H54 (cell line): ENCODE measurements around the gene ELMOD3.
"Not testable (repeated sequence)": the region's sequence is repeated elsewhere in the genome, so short reads cannot be mapped to it uniquely, and the experiment has no call there.

ENCODE experiments used
- DNase-seq: peaks from one replicate; pipeline ENCODE4 v3.0.0; 2011; ENCODE audit warnings: low spot score, mixed read lengths; ENCODE audit not compliant: insufficient read length
- FAIRE-seq: peaks from 3 replicates; lab custom pipeline; 2011; peaks lifted over from hg19 to GRCh38; lab: Jason Lieb, UNC
- POLR2A ChIP-seq: IDR thresholded peaks from 2 replicates; pipeline ENCODE4 v1.6.1; 2011; ENCODE audit warnings: low read depth, mild to moderate bottlenecking, low read length

ELMOD3 gene

DNA sequence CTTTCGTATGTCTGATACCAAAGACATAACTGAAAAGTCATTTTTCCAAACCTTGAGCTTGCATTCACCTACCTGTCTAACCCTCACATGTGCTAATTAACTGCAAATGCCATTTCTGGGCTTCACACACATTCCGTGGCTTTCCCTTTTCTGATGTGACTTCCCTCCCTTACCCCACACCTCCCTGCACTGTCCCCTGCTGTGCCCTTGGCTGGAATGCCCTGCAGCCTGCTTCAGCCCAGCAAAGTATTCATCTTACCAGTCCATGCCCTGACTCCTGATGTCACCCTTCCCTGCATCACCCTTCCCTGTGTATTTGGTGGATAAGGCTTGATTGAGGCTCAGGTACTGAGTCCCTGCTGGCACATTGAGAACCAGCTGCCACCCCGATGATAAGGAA is 12.4 kb upstream of the ELMOD3 start:
- TF ChIP-seq POLR2A = no peak
- FAIRE-seq (no peak), DNase-seq (peak; percentile 38)

DNA sequence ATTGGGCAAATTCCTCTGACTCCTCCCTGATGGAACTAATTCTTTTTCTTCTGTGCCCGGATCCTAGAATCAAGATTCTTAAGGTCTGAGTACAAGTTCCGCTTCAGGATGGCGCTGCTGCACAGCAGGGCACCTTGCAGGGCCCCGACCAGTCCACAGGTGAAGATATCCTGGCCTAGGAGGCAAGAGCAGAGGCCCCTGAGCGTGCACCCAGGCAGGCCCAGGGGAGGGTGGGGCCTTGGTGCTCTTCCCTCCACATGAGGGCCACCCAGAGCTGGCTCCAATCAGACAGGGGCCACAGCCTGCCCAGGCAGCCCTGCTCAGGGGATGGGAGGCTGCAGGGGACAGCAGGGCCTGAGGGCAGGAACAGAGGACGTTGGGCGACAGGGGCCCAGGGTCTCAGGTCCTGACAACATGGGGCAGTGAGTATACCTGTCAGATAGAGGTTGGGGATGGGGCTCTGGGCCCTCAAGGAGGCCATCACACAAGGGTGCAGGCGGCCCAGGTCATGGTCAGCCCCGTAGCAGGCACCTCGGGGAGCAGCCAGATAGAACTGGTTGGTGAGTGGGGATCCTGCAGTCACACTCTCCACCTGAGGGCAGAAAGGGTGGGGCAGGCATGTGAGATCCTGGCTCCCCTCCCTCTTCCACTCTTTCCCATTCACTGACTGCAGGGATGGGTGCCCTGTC is 11.2 kb upstream of the ELMOD3 start:
- not testable (repeated sequence) for FAIRE-seq, DNase-seq

DNA sequence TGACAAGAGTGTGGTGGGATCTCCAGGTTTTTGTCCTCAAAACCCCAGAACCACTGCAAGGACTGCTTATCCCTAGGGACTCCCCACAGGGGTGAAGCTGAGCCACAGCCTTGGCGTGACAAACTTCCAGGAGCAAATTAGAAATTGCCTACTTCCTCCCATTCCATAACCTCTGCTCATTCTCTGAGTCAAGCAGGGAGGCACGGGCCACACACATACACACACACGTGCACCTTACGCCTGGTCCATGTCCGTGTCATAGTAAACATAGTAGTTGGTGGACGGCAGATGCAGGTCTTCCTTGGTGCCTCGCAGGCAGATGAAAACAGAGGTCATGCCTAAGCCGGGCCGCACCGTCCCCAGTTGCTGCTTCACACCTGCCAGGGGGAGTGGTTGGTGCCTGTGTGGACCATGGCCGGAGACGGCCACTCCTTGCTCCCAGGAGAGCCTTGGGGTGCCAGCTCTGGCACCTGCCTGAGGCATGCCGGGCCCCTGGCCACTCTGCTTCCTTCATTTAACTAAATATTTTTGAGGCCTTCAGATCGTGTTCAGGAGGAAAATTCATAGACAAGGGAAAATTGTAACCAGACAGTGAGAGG is 10.1 kb upstream of the ELMOD3 start:
- no peak for FAIRE-seq
- no peak for TF ChIP-seq POLR2A
- DNase-seq = no peak

DNA sequence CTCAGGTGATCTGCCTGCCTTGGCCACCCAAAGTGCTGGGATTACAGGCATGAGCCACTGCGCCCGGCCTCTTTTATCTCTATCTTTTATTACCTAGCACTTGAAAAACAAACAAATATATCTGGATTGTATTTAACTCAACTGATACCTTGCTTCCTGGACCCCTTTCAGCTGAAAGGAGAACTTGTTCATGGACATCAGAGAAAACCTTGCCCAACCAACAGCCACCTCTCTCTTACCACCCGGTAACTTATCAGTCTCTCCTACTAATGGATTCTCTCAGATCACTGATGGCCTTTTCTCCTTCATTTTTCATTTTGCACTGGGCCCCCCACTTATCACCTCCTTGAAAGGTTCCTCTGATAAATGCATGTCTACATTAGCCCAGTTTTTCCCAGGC is 7.0 kb upstream of the ELMOD3 start:
- FAIRE-seq = no peak
- no peak for DNase-seq
- no peak for TF ChIP-seq POLR2A

DNA sequence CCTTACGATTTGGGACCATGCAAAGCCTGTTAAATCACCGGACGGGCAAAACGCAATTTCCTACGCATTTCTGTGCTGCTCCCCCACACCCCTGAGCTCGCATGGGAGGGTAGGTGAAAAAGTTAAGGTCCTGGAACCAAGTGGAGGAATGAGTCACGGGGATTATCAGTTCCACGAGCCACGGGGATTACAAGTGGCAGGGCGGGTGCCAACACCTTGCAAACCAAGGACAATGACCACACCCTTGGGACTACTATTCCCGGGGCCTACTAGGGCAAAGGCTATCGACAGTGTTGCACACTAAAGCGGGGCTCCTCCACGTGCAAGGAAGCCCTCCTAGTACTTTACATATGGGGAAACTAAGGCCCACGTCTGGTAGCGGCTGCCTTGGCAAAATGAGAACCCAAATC is 688 bp upstream of the ELMOD3 start:
- TF ChIP-seq POLR2A = no peak
- no peak for FAIRE-seq
- DNase-seq = peak; percentile 51

DNA sequence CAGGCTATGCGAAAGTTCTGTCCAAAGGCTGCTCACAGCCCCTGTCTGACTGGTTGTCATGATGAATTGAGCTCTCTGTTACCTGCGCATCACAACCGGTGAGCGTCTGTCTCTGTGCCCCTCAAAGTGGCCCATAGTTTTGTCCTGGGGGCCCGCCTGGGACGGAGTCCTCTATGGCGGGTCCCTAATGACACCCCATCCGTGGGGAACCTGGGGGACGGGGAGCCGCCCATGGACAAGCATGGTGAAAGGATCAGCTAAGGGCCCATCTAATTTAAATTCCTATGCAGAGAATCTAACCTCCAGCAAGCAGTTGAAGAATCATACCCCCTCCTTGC is 473 bp downstream of the ELMOD3 start:
- DNase-seq (no peak), FAIRE-seq (no peak)
- no peak for TF ChIP-seq POLR2A

DNA sequence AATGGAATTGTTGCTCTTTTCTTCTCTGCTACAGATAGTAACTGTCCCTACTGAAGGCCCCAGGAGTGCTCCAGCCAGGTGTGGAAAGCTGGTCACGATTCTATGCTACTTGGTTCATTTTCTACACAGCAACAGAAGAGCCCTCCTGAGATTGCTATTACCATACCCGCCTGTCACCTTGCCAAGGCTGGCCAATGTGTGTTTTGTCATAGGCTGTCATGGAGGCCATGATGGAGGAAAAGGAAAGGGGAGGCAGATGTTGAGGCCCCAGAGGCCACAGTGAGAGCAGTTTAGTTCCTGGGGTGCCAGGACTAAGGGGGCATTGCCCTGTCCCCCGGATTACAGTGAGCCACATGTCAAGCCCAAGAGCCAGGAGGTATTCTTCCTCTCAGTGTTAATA is 952 bp downstream of the ELMOD3 start:
- no peak for FAIRE-seq
- no peak for TF ChIP-seq POLR2A
- DNase-seq = no peak

DNA sequence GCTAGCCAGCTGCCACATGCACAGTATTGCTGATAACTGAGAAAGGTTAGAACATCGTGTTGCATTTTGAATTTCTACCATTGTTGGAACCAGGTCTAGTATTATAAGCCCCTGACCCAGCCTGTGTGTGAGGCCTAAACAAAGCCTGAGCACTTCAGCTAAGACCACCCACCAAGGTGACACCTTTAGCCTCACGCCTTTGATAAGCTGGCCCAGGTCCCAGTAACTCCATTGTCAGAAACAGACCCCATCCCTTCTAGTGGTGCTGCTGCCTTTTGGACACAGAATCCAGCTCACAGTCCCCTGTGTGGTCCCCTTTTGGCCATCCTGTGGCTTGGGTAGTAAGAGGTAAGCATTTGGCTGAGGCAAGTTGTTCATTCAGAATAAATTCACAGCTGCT is 1.6 kb downstream of the ELMOD3 start:
- DNase-seq (no peak), FAIRE-seq (no peak)
- no peak for TF ChIP-seq POLR2A

DNA sequence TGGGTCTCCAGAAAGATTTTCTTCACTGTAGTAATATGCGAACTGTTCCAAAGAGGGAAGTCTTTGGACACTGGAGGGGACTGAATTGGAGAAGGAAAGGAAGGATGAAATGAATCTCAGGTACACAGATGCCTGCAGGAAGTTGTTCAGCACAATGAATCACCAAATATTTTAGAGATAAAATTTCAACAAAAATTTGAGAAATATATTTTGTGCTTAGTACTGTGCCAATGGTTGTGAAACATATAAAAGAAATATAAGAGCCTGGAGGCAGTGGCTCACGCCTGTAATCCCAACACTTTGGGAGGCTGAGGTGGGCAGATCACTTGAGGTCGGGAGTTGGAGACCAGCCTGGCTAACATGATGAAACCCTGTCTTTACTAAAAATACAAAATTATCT is 3.2 kb downstream of the ELMOD3 start:
- no peak for FAIRE-seq
- TF ChIP-seq POLR2A = no peak

DNA sequence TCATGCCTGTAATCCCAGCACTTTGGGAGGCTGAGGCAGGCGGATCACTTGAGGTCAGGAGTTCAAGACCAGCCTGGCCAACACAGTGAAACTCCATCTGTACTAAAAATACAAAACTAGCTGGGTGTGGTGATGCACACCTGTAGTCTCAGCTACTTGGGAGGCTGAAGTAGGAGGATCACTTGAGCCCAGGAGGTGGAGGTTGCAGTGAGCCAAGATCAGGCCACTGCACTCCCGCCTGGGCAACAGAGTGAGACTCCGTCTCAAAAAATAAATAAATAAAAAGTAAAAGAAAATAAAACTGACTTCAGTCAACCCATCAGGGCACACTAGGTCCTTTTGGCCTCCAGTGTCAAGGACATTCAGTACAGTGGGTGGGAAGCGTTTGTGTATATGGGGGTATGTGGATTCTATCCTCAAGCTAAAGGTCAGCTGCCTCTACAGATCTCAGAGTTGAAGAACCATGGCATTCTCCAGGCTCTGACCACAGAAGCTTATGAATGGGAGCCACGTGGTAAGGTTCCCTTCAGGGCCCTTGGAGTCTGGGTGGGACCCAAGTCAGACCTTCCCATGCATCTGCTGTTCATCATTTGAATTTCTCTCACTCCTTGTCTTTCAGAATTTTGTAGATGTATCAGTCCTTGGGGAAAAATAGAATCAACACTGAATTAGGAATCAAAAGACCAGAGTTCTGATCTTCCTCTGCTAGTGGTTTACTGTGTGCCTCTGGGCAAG is 8.3 kb downstream of the ELMOD3 start:
- not testable (repeated sequence) for FAIRE-seq, DNase-seq

More for the DNA sequence above, 3.2 kb downstream of the ELMOD3 start:
- no peak for DNase-seq

DNA sequence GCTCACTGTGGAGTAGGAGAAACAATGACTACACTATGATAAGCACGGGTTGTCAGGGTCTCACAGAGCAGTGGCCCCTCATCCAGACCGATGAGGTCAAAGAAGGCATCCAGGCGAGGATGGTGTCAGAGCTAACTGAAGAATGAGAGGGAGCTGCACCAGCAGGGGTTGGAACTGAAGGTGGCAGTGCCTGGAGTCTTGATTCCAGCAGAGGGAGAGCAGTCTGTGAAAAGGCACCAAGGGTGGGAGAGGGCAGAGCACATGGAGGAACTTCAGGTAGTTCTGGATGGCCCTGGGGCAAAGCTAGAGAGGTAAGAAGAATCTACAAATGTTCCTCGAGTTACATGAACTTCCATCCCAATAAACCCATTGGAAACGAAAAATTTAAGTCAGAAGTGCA is 12.6 kb downstream of the ELMOD3 start:
- DNase-seq = no peak
- no peak for TF ChIP-seq POLR2A
- FAIRE-seq = no peak

DNA sequence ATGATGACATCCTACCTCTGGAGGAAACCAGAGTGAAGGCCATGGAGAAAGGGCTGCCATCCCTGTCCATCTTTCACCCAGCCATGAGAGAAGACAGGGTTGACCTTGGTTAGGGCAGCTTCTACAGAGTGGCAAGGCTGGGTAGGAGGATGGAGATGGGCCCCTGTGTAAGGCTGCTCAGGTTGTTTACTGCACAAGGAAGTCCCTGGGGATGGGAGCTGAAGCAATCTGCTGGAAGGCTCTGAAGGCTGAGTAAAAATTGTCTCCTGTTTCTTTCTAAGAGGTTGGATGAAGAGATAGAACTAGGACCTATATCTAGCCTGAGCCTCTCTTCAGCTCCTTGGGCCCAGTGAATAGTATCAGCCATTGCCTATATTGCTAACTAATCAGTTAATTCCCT is 14.4 kb downstream of the ELMOD3 start:
- DNase-seq (no peak), FAIRE-seq (no peak)
- no peak for TF ChIP-seq POLR2A

DNA sequence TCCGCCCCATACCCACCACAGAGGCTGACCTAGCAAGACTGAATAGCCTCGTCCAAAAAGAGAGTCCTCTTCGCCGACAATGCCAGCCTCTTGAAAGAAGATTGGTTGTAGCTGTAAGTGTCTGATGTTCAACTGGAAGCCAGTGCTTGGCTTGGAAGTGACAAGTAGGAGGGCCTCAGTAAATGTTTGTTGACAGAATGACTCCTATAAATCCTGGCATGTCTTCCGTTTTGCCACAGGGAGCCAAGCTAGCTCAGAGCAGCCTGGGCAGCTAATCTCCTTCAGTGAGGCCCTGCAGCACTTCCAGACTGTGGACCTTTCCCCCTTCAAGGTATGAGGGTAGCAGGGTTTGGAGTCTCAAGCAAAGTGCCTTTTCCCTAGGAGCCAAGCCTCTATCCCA is 14.9 kb downstream of the ELMOD3 start:
- TF ChIP-seq POLR2A = no peak
- FAIRE-seq (no peak), DNase-seq (no peak)

DNA sequence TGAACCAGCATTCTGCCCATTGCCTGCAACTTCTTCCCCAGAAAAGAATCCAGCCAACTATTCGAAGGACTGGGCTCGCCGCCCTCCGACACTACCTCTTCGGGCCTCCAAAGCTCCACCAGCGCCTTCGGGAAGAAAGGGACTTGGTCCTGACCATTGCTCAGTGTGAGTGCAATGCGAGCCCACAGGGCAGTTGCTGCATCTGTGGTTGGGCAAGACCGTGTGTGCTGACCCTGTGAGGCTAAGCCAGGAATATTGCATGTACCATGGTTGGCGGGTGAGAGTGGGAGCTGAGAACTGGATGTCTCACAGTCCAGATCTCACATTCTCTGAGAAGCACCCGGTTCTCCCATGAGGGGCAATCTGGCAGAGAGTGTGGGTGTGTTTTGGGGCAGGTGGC is 16.5 kb downstream of the ELMOD3 start:
- TF ChIP-seq POLR2A = no peak
- no peak for DNase-seq
- FAIRE-seq = no peak
